ENCODE measurements around the gene RALBP1.

Gene RALBP1

GRCh38 chr18:9531791-9532410 is 56.6 kb downstream of the RALBP1 start:
- Mint-ChIP-seq H3K4me1 (peaks cover 6% of the 10 kb centered on the region), H3K36me3 (ENCODE audit: low read depth) (peaks cover 69% of the 10 kb centered on the region), H3K27ac (no peak overlapping the region), H3K4me3 (no peak overlapping the region), H3K9me3 (peaks cover 7% of the 10 kb centered on the region), H3K27me3 (ENCODE audit: low read depth) (no peaks in the 10 kb centered on the region)
- TF ChIP-seq CTCF (IDR thresholded peaks at IDR 0.05; ENCODE audit: unreplicated experiment in 3 of 3), result no peak

- TF ChIP-seq CTCF (IDR thresholded peaks at IDR 0.05; ENCODE audit: unreplicated experiment in 3 of 3), result no peak
- peaks cover 44% of the 10 kb centered on the region for H3K36me3 Mint-ChIP-seq (ENCODE audit: low read depth)
Observed at GRCh38 chr18:9534844-9535243, 59.5 kb downstream of the RALBP1 start.

GRCh38 chr18:9535430-9535991 is 60.2 kb downstream of the RALBP1 start:
- peak overlapping the region; percentile 58 to 90 (median 70) for H3K27ac Mint-ChIP-seq
- no peak for TF ChIP-seq CTCF (IDR thresholded peaks at IDR 0.05; ENCODE audit: unreplicated experiment in 3 of 3)
- H3K4me3 Mint-ChIP-seq, result peak overlapping the region in 1 of 3 experiments; percentile 16
- no peaks in the 10 kb centered on the region for H3K27me3 Mint-ChIP-seq (ENCODE audit: low read depth)
- peaks cover 43% of the 10 kb centered on the region for H3K36me3 Mint-ChIP-seq (ENCODE audit: low read depth)
- H3K4me1 Mint-ChIP-seq, result peaks cover 6% of the 10 kb centered on the region
- H3K9me3 Mint-ChIP-seq, result no peaks in the 10 kb centered on the region

More at GRCh38 chr18:9534844-9535243, 59.5 kb downstream of the RALBP1 start:
- no peak overlapping the region for H3K4me3 Mint-ChIP-seq
- H3K27ac Mint-ChIP-seq, result peak overlapping the region in 1 of 3 experiments; percentile 90
- no peaks in the 10 kb centered on the region for H3K27me3 Mint-ChIP-seq (ENCODE audit: low read depth)
- no peaks in the 10 kb centered on the region for H3K9me3 Mint-ChIP-seq
- H3K4me1 Mint-ChIP-seq, result peaks cover 6% of the 10 kb centered on the region

- H3K9me3 Mint-ChIP-seq, result no peaks in the 10 kb centered on the region
- H3K4me1 Mint-ChIP-seq, result peaks cover 6% of the 10 kb centered on the region
- peaks cover 34% of the 10 kb centered on the region for H3K36me3 Mint-ChIP-seq (ENCODE audit: low read depth)
- TF ChIP-seq CTCF (IDR thresholded peaks at IDR 0.05; ENCODE audit: unreplicated experiment in 3 of 3), result no peak
- H3K27me3 Mint-ChIP-seq (ENCODE audit: low read depth), result no peaks in the 10 kb centered on the region
- H3K4me3 Mint-ChIP-seq, result no peak overlapping the region
- peak overlapping the region in 1 of 3 experiments; percentile 90 for H3K27ac Mint-ChIP-seq
Observed at GRCh38 chr18:9536354-9537152, 61.2 kb downstream of the RALBP1 start.

GRCh38 chr18:9537677-9538076 is 62.4 kb downstream of the RALBP1 start:
- Mint-ChIP-seq H3K9me3 (no peaks in the 10 kb centered on the region), H3K4me3 (no peak overlapping the region), H3K4me1 (peaks cover 6% of the 10 kb centered on the region), H3K27ac (no peak overlapping the region), H3K36me3 (ENCODE audit: low read depth) (peaks cover 34% of the 10 kb centered on the region), H3K27me3 (ENCODE audit: low read depth) (no peaks in the 10 kb centered on the region)
- TF ChIP-seq CTCF (IDR thresholded peaks at IDR 0.05; ENCODE audit: unreplicated experiment in 3 of 3), result no peak

All from nephron (organoid).